PC-3 (cell line): ENCODE measurements around the gene LRRC8B. TPM values are rescaled to one million over a fixed set of nuclear protein-coding genes. Genes with fewer than 3 reads are reported as not detected.

ENCODE experiments used
- ATAC-seq: fragments of 200-7000 bp; cut with Tn5 transposase; 2 replicates; pipeline ENCODE4 v1.9.1; 2020; ENCODE audit warnings: mild to moderate bottlenecking, moderate library complexity
- BruUV-seq: library from RNA; stranded (reverse); fragments of 400-500 nt; replicated peaks from 2 replicates; lab custom pipeline; 2021; lab: Mats Ljungman, UMichigan
- CTCF ChIA-PET: fragments of 300-600 bp; sonication (Branson Sonifier 250); formaldehyde crosslinking; loops from one replicate; lab custom pipeline; 2022; ENCODE audit warnings: antibody characterized with exemption; lab: Charles Lee
- POLR2A ChIA-PET: fragments of 300-600 bp; sonication (Branson Sonifier 250); formaldehyde crosslinking; loops from one replicate; lab custom pipeline; 2022; ENCODE audit warnings: antibody characterized with exemption; ENCODE audit not compliant: unreplicated experiment; lab: Charles Lee
- DNase-seq: peaks from one replicate; pipeline ENCODE4 v3.0.0-alpha.2; 2015
- H2AFZ ChIP-seq: fragments of 300-600 bp; sonication (generic); 2 replicates; pipeline ENCODE4 v1.6.0; 2016; ENCODE audit warnings: antibody characterized with exemption, low read length
- H3F3A ChIP-seq: fragments of 300-600 bp; sonication (generic); one replicate; pipeline ENCODE4 v1.6.0; 2017; ENCODE audit warnings: antibody characterized with exemption, low read length, control low read depth, mild to moderate bottlenecking; ENCODE audit not compliant: unreplicated experiment
- H3K27ac ChIP-seq: fragments of 300-600 bp; sonication (generic); 2 replicates; pipeline ENCODE4 v1.5.1; 2016; ENCODE audit warnings: mild to moderate bottlenecking, low read length
- H3K27me3 ChIP-seq: fragments of 300-600 bp; sonication (generic); 2 replicates; pipeline ENCODE4 v1.6.1; 2016; ENCODE audit warnings: low read length, mixed read lengths
- H3K36me3 ChIP-seq: fragments of 300-600 bp; sonication (generic); 2 replicates; pipeline ENCODE4 v1.6.1; 2016; ENCODE audit warnings: low read depth, mixed run types, low read length, mixed read lengths
- H3K4me1 ChIP-seq: fragments of 300-600 bp; sonication (generic); 2 replicates; pipeline ENCODE4 v1.5.1; 2016; ENCODE audit warnings: low read length; ENCODE audit not compliant: insufficient read depth
- H3K4me2 ChIP-seq: fragments of 300-600 bp; sonication (generic); 2 replicates; pipeline ENCODE4 v1.6.0; 2016; ENCODE audit warnings: low read length
- H3K4me3 ChIP-seq: fragments of 300-600 bp; sonication (generic); 2 replicates; pipeline ENCODE4 v1.5.1; 2016; ENCODE audit warnings: mild to moderate bottlenecking, low read length, mixed read lengths
- H3K79me2 ChIP-seq: fragments of 300-600 bp; sonication (generic); 2 replicates; pipeline ENCODE4 v1.6.1; 2017; ENCODE audit warnings: low read length, mixed read lengths
- H3K9ac ChIP-seq: fragments of 300-600 bp; sonication (generic); 2 replicates; pipeline ENCODE4 v1.6.0; 2016; ENCODE audit warnings: mild to moderate bottlenecking, low read length
- H3K9me2 ChIP-seq: fragments of 300-600 bp; sonication (generic); replicated peaks from 2 replicates; pipeline ENCODE4 v1.6.1; 2016; ENCODE audit warnings: mixed run types, low read length, mixed read lengths
- H3K9me3 ChIP-seq: fragments of 300-600 bp; sonication (generic); 2 replicates; pipeline ENCODE4 v1.6.1; 2016; ENCODE audit warnings: low read length, mixed read lengths
- H4K20me1 ChIP-seq: fragments of 300-600 bp; sonication (generic); 2 replicates; pipeline ENCODE4 v1.6.1; 2016; ENCODE audit warnings: low read length, mixed read lengths
- CTCF ChIP-seq: fragments of 300-600 bp; sonication (generic); conservative IDR thresholded peaks from 2 replicates; pipeline ENCODE4 v1.5.1; 2017; ENCODE audit warnings: antibody characterized with exemption, low read depth, mild to moderate bottlenecking, low read length
- EZH2 ChIP-seq: fragments of 300-600 bp; sonication (generic); IDR thresholded peaks from one replicate; pipeline ENCODE4 v1.6.1; 2017; ENCODE audit warnings: antibody characterized with exemption, mild to moderate bottlenecking, low read length; ENCODE audit not compliant: unreplicated experiment
- EZH2phosphoT487 ChIP-seq: fragments of 300-600 bp; sonication (generic); IDR thresholded peaks from 2 replicates; pipeline ENCODE4 v1.6.1; 2018; ENCODE audit warnings: mild to moderate bottlenecking, antibody characterized with exemption, low read length, borderline replicate concordance
- intact Hi-C: fragments of 100-400 bp; cut with micrococcal nuclease; formaldehyde crosslinking; loops from 2 replicates; pipeline ENCODE4 v1.9.0; 2023
- total RNA-seq: library from RNA; depleted of rRNA; stranded (reverse); fragments of >200 nt; gene quantifications from 2 replicates; pipeline ENCODE4 v1.2.3, GENCODE V29; 2014

The LRRC8B gene
- total RNA-seq, 1 experiment from 2014 or later, result 8.4 TPM

GRCh38 chr1:89613928-89614327, 89.3 kb downstream of the LRRC8B start:
- Histone ChIP-seq H3K79me2 (no peaks in the 10 kb centered on the region), H3K36me3 (no peaks in the 10 kb centered on the region), H3K9me2 (no peaks in the 10 kb centered on the region), H3F3A (no peaks in the 10 kb centered on the region), H3K9ac (no peak overlapping the region), H3K4me1 (no peaks in the 10 kb centered on the region), H4K20me1 (no peaks in the 10 kb centered on the region), H3K4me2 (no peak overlapping the region), H3K4me3 (no peak overlapping the region), H3K27me3 (no peaks in the 10 kb centered on the region), H2AFZ (no peak overlapping the region), H3K27ac (no peak overlapping the region), H3K9me3 (no peaks in the 10 kb centered on the region)
- DNase-seq (no peak), ATAC-seq (no peak)
- POLR2A ChIA-PET, result no interaction called here
- CTCF ChIA-PET, result no interaction called here
- no TSS peak for BruUV-seq
- no peak for TF ChIP-seq EZH2
- no peak for TF ChIP-seq CTCF
- no peak for TF ChIP-seq EZH2phosphoT487
- intact Hi-C loops, result no loop called here

GRCh38 chr1:89615676-89616598, 91.3 kb downstream of the LRRC8B start:
- no peaks in the 10 kb centered on the region for H3K4me1 ChIP-seq
- no peak overlapping the region for H3K4me3 ChIP-seq
- no peaks in the 10 kb centered on the region for H3K36me3 ChIP-seq
- no peak overlapping the region for H3K27ac ChIP-seq
- H2AFZ ChIP-seq, result no peak overlapping the region
- no peaks in the 10 kb centered on the region for H3K27me3 ChIP-seq
- peak; percentile 37 for DNase-seq
- ChIA-PET CTCF (no interaction called here), POLR2A (no interaction called here)
- peak; percentile 70 for TF ChIP-seq CTCF
- TF ChIP-seq EZH2, result no peak
- no peak for TF ChIP-seq EZH2phosphoT487
- H3K79me2 ChIP-seq, result no peaks in the 10 kb centered on the region
- H3F3A ChIP-seq, result no peaks in the 10 kb centered on the region
- no peak overlapping the region for H3K9ac ChIP-seq
- H4K20me1 ChIP-seq, result no peaks in the 10 kb centered on the region
- no TSS peak for BruUV-seq
- H3K9me2 ChIP-seq, result no peaks in the 10 kb centered on the region
- H3K9me3 ChIP-seq, result no peaks in the 10 kb centered on the region
- H3K4me2 ChIP-seq, result no peak overlapping the region
- intact Hi-C loops, result no loop called here
- peak; percentile 68; the same call in 1 of the 2 replicates for ATAC-seq
